ENCODE measurements around the gene TMUB2.
A peak's percentile ranks its signal among the peaks of the same experiment; 100 is the strongest.

TMUB2 gene

DNA sequence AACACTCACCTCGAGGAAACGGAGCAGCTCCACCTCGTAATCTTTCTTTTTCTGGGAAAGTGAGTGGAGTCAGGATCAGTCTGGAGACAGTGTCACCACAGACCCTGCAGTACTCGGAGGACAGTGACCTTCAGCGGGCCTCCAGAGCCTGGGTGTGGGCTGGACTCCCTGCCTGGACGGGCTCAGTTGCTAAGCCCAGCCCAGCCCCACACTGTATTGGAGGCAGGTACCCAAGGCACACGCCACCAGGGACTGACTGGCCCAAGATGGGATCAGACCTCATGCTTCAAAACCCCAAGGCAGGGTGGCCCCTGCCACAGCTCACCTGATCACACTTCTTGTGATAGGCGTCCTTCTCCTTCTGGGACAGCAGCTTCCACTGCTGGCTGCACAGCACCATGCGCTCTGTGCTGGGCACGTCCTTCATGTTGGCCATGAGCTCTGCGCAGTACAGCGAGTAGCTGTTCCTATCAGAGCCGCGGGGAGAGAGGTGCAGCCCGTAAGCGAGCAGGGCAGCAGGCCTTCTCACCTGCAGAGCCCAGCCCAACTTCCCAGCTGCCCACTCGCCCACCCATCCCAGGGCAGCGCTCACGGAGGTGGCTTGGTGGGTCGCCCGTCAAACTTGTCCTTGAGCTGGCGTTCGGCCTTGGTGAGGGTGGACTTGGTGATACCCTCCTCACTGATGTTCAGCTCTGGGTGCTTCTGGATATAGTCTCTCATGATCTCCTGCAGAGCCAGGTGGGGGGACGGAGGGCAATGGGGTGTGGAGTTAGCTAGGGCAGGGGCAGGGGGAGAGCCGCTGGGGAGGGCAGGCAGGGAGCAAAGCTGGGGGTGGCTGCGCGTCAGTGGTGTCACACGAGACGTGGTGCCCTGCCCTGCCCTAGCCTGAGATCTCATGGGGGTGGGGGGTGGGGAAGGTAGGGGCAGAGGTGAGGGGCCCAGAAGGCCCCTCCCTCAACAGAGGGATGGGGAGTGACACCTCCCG, 24.8 kb downstream of the TMUB2 start:
- Histone ChIP-seq H3K4me1 (ENCODE audit: control insufficient read depth in 2 of 2, insufficient read depth in 2 of 2, low read length in 2 of 2) (peaks cover 10 to 22% of the 10 kb centered on the region in 2 donors), H3K36me3 (ENCODE audit: control insufficient read depth in 2 of 2, insufficient read depth in 2 of 2, low read length in 2 of 2) (peaks cover 71 to 72% of the 10 kb centered on the region in 2 donors), H3K27me3 (ENCODE audit: control insufficient read depth in 2 of 2, insufficient read depth in 2 of 2, low read length in 2 of 2) (no peaks in the 10 kb centered on the region), H3K9me3 (ENCODE audit: control insufficient read depth in 2 of 2, low read length in 2 of 2) (no peaks in the 10 kb centered on the region), H3K4me3 (ENCODE audit: low read length in 2 of 2) (no peak overlapping the region), H3K9ac (ENCODE audit: low read depth in 1 of 2, low read length in 2 of 2) (no peak overlapping the region), H3K27ac (ENCODE audit: low read depth in 2 of 2, low read length in 2 of 2) (no peak overlapping the region)

DNA sequence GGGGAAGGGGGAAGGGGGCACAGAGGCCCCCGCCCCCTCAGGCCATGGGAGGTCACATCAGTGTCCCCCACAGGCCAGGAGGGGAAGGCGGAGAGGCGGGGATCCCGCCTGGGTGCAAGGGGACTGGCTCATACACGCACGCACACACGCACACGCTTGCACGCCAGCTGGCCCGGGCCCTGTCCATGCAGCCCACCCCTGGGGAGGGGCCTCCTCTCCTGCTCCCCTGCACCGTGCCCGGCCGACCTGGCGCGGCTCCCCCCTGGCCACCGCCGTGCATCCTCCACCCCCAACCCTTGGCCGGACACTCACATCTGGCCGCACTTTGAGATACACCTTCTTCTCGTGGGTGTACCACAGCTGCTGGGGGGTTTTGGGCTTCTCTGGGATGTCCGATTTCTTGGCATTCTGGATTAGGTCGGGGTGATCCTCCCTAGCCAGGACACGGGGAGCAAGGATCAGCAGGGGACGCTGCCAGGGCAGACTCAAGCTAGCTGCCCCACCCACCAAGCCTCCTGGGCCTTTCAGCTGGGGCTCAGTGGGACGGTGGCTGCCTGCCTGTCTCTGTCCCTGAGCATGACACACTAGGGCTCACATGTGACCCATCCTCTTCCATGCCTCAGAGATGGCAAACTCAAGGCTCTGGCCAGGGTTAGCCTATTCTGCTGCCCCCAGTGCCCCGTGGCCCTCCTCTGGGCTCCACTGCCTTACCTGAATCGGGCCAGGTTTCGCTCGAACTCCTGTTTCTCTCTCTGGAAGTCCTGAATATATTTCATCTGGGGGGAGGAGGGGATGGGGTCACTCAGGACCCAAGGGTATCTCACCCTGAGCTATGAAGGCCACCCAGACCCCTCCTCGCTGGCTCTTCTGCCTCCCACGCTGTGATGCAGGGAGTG, 26.0 kb downstream of the TMUB2 start:
- H3K4me1 ChIP-seq (ENCODE audit: control insufficient read depth in 2 of 2, insufficient read depth in 2 of 2, low read length in 2 of 2): peaks cover 19 to 33% of the 10 kb centered on the region in 2 donors
- no peak overlapping the region for H3K27ac ChIP-seq (ENCODE audit: low read depth in 2 of 2, low read length in 2 of 2)

DNA sequence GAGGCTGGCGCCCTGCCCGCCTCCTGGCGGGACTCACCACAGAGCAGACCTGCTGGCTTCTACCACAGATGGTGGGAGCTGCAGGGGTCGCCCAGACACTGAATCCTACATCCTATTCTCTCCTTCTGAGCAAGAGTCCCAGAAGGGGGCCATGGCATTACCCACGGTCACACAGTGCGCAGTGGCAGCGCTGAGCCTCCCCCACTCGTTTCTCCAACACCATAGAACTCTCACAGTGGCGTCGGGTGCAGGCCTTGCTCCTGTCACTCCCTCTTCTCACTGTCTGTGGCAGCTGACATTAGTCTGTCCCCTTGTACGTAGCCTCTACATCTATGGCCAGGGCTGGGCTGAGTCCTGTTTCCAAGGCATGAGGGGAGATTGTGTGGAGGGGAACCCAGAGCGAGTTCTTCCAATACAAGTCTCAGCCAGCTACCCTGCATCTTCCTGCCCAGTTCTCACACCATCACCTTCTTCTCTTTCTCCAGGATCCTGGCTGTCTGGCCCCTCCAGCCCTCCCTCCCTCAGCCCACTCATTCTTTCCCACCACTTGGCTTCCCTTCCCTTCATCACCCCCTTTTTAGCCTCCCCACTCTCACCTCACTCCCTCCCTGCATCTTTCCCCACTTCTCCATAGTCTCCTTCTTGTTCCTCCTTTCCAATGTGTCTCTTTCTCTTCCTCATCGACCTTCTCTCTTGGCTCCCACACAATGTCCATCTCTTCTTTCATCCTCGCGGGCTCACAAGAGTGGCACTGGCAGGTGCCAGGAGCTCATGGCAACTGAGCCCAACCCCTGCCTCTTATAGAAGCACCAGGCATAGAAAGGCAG, 26.8 kb downstream of the TMUB2 start:
- Histone ChIP-seq H3K36me3 (ENCODE audit: control insufficient read depth in 2 of 2, insufficient read depth in 2 of 2, low read length in 2 of 2) (peaks cover 60 to 62% of the 10 kb centered on the region in 2 donors), H3K27me3 (ENCODE audit: control insufficient read depth in 2 of 2, insufficient read depth in 2 of 2, low read length in 2 of 2) (no peaks in the 10 kb centered on the region), H3K27ac (ENCODE audit: low read depth in 2 of 2, low read length in 2 of 2) (no peak overlapping the region), H3K4me1 (ENCODE audit: control insufficient read depth in 2 of 2, insufficient read depth in 2 of 2, low read length in 2 of 2) (peaks cover 24 to 39% of the 10 kb centered on the region in 2 donors), H3K9ac (ENCODE audit: low read depth in 1 of 2, low read length in 2 of 2) (no peak overlapping the region), H3K4me3 (ENCODE audit: low read length in 2 of 2) (no peak overlapping the region), H3K9me3 (ENCODE audit: control insufficient read depth in 2 of 2, low read length in 2 of 2) (no peaks in the 10 kb centered on the region)

More for the DNA sequence above, 26.0 kb downstream of the TMUB2 start:
- Histone ChIP-seq H3K9ac (ENCODE audit: low read depth in 1 of 2, low read length in 2 of 2) (no peak overlapping the region), H3K9me3 (ENCODE audit: control insufficient read depth in 2 of 2, low read length in 2 of 2) (no peaks in the 10 kb centered on the region), H3K36me3 (ENCODE audit: control insufficient read depth in 2 of 2, insufficient read depth in 2 of 2, low read length in 2 of 2) (peaks cover 67 to 70% of the 10 kb centered on the region in 2 donors), H3K27me3 (ENCODE audit: control insufficient read depth in 2 of 2, insufficient read depth in 2 of 2, low read length in 2 of 2) (no peaks in the 10 kb centered on the region), H3K4me3 (ENCODE audit: low read length in 2 of 2) (no peak overlapping the region)

DNA sequence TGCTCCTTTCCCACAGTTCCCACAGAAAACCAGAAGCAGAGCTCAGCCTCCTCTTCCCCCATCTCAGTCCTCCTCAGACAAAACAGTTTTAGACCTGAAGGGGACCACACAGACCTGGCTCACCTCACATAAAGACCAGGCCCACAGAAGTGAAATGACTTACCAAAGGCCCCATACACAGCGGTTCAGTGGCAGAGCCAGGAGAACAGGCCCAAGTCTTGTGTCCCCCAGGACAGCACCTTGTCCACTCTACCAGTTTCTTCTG, 27.4 kb downstream of the TMUB2 start:
- H3K4me1 ChIP-seq (ENCODE audit: control insufficient read depth in 2 of 2, insufficient read depth in 2 of 2, low read length in 2 of 2): peaks cover 24 to 39% of the 10 kb centered on the region in 2 donors
- no peak overlapping the region for H3K9ac ChIP-seq (ENCODE audit: low read depth in 1 of 2, low read length in 2 of 2)
- H3K27me3 ChIP-seq (ENCODE audit: control insufficient read depth in 2 of 2, insufficient read depth in 2 of 2, low read length in 2 of 2): no peaks in the 10 kb centered on the region
- no peak overlapping the region for H3K4me3 ChIP-seq (ENCODE audit: low read length in 2 of 2)
- H3K27ac ChIP-seq (ENCODE audit: low read depth in 2 of 2, low read length in 2 of 2): no peak overlapping the region
- H3K36me3 ChIP-seq (ENCODE audit: control insufficient read depth in 2 of 2, insufficient read depth in 2 of 2, low read length in 2 of 2): peaks cover 56 to 57% of the 10 kb centered on the region in 2 donors
- H3K9me3 ChIP-seq (ENCODE audit: control insufficient read depth in 2 of 2, low read length in 2 of 2): no peaks in the 10 kb centered on the region

DNA sequence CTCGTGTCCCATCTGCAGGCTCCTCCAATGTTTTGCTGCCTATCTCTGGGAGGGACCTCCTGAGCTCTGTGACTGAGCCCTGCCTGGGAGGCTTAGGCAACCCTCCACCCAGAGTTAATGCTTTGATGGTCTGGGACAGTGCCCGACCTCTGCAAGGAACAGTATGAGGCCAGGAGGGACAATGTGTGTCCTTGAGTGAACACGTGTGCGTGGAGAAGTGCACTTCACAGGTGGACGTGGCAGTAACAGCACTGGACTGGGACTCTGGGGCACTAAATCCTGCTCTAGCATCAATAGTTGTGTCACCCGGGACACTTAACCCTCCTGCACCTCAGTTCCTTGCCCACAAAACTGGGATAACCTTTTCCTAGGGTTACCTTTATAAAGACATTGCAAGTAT, 28.1 kb downstream of the TMUB2 start:
- Histone ChIP-seq H3K27me3 (ENCODE audit: control insufficient read depth in 2 of 2, insufficient read depth in 2 of 2, low read length in 2 of 2) (no peaks in the 10 kb centered on the region), H3K9ac (ENCODE audit: low read depth in 1 of 2, low read length in 2 of 2) (no peak overlapping the region), H3K4me3 (ENCODE audit: low read length in 2 of 2) (no peak overlapping the region), H3K9me3 (ENCODE audit: control insufficient read depth in 2 of 2, low read length in 2 of 2) (no peaks in the 10 kb centered on the region), H3K36me3 (ENCODE audit: control insufficient read depth in 2 of 2, insufficient read depth in 2 of 2, low read length in 2 of 2) (peaks cover 49 to 51% of the 10 kb centered on the region in 2 donors), H3K4me1 (ENCODE audit: control insufficient read depth in 2 of 2, insufficient read depth in 2 of 2, low read length in 2 of 2) (peaks cover 20 to 36% of the 10 kb centered on the region in 2 donors), H3K27ac (ENCODE audit: low read depth in 2 of 2, low read length in 2 of 2) (no peak overlapping the region)

DNA sequence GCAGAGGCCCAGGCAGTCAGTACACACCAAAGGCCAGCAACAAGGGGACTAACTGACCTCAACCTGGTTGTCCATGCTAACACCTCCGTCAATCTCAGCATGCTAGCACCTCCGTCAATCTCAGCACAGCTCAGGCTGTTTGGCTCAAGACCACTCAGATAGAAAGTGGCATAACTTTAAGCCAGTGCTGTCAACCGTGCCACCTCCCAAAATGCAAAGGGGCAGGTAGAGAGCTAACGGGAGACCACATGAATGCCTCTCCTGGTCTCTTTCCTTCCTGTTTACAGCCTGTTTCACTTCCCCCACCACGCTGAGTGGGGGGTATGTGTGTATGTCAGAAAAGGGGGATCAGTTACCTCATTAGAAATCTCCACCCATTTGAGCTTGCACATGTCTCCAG, 29.4 kb downstream of the TMUB2 start:
- H3K27me3 ChIP-seq (ENCODE audit: control insufficient read depth in 2 of 2, insufficient read depth in 2 of 2, low read length in 2 of 2): no peaks in the 10 kb centered on the region
- no peaks in the 10 kb centered on the region for H3K9me3 ChIP-seq (ENCODE audit: control insufficient read depth in 2 of 2, low read length in 2 of 2)
- no peak overlapping the region for H3K9ac ChIP-seq (ENCODE audit: low read depth in 1 of 2, low read length in 2 of 2)
- H3K36me3 ChIP-seq (ENCODE audit: control insufficient read depth in 2 of 2, insufficient read depth in 2 of 2, low read length in 2 of 2): peaks cover 44 to 45% of the 10 kb centered on the region in 2 donors
- H3K4me3 ChIP-seq (ENCODE audit: low read length in 2 of 2): peak overlapping the region in 1 of 2 donors; percentile 31
- H3K27ac ChIP-seq (ENCODE audit: low read depth in 2 of 2, low read length in 2 of 2): peak overlapping the region in 1 of 2 donors; percentile 63
- peaks cover 14 to 26% of the 10 kb centered on the region in 2 donors for H3K4me1 ChIP-seq (ENCODE audit: control insufficient read depth in 2 of 2, insufficient read depth in 2 of 2, low read length in 2 of 2)

DNA sequence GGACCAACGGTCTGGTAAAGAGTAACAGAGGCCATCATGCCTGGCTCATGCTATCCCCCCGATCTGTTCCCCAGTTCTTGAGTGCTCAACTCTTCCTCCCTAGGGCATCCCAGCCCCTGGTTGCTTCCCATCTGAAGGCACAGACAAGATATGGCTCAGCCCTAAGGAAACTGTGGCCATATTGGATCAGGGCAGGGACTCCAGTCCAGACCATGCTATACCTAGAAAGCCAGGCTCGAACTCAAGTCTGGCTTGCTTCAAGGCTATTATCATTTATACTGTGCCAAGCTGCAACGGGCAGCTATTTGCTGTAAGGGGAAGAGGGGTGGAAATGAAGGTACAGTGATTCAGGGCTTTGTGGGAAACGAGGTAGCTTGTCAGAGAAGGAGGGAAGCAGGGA, 29.9 kb downstream of the TMUB2 start:
- Histone ChIP-seq H3K4me3 (ENCODE audit: low read length in 2 of 2) (peak overlapping the region in 1 of 2 donors; percentile 31), H3K36me3 (ENCODE audit: control insufficient read depth in 2 of 2, insufficient read depth in 2 of 2, low read length in 2 of 2) (peaks cover 39 to 40% of the 10 kb centered on the region in 2 donors), H3K9ac (ENCODE audit: low read depth in 1 of 2, low read length in 2 of 2) (peak overlapping the region in 1 of 2 donors; percentile 14), H3K9me3 (ENCODE audit: control insufficient read depth in 2 of 2, low read length in 2 of 2) (no peaks in the 10 kb centered on the region), H3K4me1 (ENCODE audit: control insufficient read depth in 2 of 2, insufficient read depth in 2 of 2, low read length in 2 of 2) (peaks cover 14 to 26% of the 10 kb centered on the region in 2 donors), H3K27ac (ENCODE audit: low read depth in 2 of 2, low read length in 2 of 2) (peak overlapping the region in 1 of 2 donors; percentile 63), H3K27me3 (ENCODE audit: control insufficient read depth in 2 of 2, insufficient read depth in 2 of 2, low read length in 2 of 2) (no peaks in the 10 kb centered on the region)

DNA sequence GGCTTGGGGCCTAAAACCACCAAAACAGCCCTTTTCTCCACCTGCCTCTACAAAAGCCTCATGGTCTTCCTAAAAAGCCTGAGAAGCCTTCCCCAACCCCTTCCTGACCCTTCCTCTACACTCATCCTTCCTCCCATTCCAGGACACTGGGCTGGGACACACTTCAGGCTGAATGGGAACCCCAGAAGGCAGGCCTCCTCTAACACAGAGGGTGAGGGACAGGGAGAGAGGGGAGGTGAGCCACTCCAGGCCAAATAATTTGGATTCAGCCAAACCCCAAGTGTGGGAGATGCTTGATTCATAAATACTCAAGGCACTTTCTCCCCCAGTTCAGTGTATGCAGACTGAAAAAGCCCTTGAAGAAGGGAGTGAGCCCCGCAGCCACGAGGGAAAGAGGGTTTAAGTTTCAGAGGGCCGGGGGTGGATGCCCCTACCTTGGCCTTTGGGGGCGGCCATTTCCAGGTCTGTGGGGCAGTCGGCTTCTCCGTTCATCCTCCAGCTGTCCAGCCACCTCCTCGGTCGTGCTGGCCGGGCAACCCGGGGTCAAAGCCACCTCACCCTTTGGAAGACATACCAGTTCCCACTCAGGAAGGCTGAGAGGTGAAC, 31.1 kb downstream of the TMUB2 start:
- Histone ChIP-seq H3K4me1 (ENCODE audit: control insufficient read depth in 2 of 2, insufficient read depth in 2 of 2, low read length in 2 of 2) (peaks cover 22 to 32% of the 10 kb centered on the region in 2 donors), H3K9me3 (ENCODE audit: control insufficient read depth in 2 of 2, low read length in 2 of 2) (no peaks in the 10 kb centered on the region), H3K4me3 (ENCODE audit: low read length in 2 of 2) (peak overlapping the region; percentile 50 to 76), H3K9ac (ENCODE audit: low read depth in 1 of 2, low read length in 2 of 2) (peak overlapping the region; percentile 72 to 77), H3K27me3 (ENCODE audit: control insufficient read depth in 2 of 2, insufficient read depth in 2 of 2, low read length in 2 of 2) (no peaks in the 10 kb centered on the region), H3K27ac (ENCODE audit: low read depth in 2 of 2, low read length in 2 of 2) (peak overlapping the region; percentile 96 to 97), H3K36me3 (ENCODE audit: control insufficient read depth in 2 of 2, insufficient read depth in 2 of 2, low read length in 2 of 2) (peaks cover 38 to 39% of the 10 kb centered on the region in 2 donors)

DNA sequence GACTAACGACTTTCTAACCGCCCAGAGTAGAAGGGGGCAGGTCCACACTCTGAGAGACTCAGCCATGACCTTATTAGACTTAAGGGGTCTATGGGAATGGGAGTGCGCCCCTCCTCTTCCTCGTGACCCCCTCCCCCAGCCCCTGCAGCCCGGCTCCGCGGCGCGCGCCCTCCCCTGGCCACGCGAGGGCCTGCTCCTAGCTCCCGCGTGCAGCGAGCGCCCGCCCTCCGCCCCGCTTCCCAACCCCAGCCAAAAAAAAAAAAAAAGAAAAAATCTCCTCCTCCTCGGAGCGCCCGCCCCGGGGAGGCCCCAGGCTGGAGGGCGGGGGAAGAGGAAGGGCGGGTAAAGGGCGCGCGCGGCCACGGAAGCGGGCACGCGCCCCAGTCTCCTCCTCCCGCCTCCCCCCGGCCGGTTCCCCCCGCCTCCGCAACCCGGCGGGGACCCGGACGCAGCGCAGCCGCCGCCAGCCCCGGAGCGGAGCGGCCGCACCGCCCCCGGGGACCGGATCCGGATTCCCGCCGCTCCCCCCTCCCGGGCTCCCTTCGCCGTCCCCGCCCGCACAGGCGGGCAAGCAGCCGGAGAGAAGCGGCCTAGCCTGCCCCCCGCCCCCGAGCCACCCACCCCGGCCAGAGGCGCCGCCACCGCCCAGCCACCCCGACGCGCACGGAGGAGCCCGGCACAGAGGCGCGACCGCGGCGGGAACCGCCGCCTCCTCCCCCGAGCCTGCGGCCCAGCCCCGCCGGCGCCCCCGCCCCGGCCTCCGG, 31.8 kb downstream of the TMUB2 start:
- H3K9ac ChIP-seq (ENCODE audit: low read depth in 1 of 2, low read length in 2 of 2): peak overlapping the region; percentile 77 to 94
- peak overlapping the region; percentile 96 to 97 for H3K27ac ChIP-seq (ENCODE audit: low read depth in 2 of 2, low read length in 2 of 2)
- peak overlapping the region; percentile 76 to 78 for H3K4me3 ChIP-seq (ENCODE audit: low read length in 2 of 2)
- H3K36me3 ChIP-seq (ENCODE audit: control insufficient read depth in 2 of 2, insufficient read depth in 2 of 2, low read length in 2 of 2): peaks cover 34 to 36% of the 10 kb centered on the region in 2 donors
- no peaks in the 10 kb centered on the region for H3K9me3 ChIP-seq (ENCODE audit: control insufficient read depth in 2 of 2, low read length in 2 of 2)
- H3K27me3 ChIP-seq (ENCODE audit: control insufficient read depth in 2 of 2, insufficient read depth in 2 of 2, low read length in 2 of 2): no peaks in the 10 kb centered on the region
- peaks cover 28 to 39% of the 10 kb centered on the region in 2 donors for H3K4me1 ChIP-seq (ENCODE audit: control insufficient read depth in 2 of 2, insufficient read depth in 2 of 2, low read length in 2 of 2)
